A172 (cell line): Measurements from ENCODE around the gene CNKSR1. TPM values are rescaled to one million over a fixed set of nuclear protein-coding genes. Genes with fewer than 3 reads are reported as not detected.
A peak's percentile ranks its signal among the peaks of the same experiment; 100 is the strongest.

Experiments used
- DNase-seq: peaks from one replicate; pipeline ENCODE4 v3.0.0-alpha.2; 2015; ENCODE audit warnings: low spot score
- total RNA-seq: library from RNA; depleted of rRNA; stranded (reverse); fragments of >200 nt; shearing (Covaris generic); gene quantifications from 2 replicates; pipeline ENCODE4 v1.2.3, GENCODE V29; 2014

The CNKSR1 gene
- total RNA-seq, 1 experiment from 2014 or later = not detected

DNA sequence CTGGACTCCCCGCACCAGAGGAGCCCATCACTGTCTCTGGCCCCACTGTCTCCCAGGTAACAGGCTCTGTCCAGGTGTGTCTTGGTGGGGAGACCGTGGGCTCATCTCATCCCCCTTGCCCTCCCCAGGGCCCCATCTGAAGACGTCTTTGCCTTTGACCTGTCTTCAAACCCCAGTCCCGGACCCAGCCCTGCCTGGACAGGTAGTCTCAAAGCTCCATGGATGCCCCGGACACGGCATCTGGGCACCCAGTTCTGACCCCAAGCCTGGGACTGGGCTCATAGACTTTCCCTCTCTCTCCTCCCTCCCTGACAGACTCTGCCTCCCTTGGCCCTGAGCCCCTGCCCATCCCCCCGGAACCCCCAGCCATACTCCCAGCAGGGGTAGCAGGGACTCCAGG is 6.8 kb downstream of the CNKSR1 start:
- DNase-seq = no peak

DNA sequence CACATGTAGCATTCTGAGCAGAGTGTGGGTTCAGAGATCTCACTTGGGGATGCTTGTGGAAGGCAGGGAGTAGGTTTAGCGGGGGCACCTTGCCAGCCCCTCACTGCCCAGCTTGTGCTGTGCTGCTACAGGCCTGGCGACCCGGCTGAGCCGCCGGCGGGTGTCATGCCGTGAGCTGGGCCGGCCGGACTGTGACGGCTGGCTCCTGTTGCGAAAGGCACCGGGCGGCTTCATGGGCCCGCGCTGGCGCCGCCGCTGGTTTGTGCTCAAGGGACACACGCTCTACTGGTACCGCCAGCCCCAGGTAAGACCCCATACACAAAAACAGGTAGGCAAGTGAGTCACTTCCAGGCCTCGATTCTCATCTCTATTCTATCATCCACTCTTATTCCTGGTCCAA is 7.6 kb downstream of the CNKSR1 start:
- DNase-seq = no peak

DNA sequence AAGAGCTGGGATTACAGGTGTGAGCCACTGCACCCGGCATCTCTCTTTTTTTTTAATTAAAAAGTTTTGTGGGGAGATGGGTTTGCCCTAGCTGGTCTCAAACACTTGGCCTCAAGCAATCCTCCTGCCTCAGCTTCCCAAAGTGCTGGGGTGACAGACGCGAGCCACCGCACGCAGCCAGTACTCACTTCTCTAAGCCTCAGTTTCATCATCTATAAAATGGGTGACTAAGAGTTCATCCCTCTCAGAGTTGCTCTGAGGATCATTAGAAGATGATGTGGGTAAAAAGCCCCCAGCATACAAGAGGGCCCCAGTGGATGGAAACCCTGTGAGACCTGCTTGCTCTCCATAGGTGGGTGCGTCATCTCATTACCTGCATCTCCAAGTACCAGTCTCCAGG is 10.6 kb downstream of the CNKSR1 start:
- no peak for DNase-seq

DNA sequence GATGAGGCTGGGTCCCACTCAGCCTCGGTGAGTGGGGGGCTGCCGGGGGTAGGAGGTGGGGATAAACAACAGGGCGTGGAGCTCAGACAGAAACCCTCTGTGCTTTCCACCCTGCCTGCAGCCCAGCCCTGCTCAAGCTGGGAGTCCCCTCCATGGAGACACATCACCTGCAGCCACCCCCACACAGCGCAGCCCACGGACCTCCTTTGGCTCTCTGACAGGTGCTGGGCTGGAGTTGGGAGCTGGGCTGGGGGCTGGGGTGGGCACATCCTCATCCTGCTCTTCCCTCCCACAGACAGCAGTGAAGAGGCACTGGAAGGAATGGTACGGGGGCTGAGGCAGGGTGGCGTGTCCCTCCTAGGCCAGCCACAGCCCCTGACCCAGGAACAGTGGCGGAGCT is 11.2 kb downstream of the CNKSR1 start:
- no peak for DNase-seq

DNA sequence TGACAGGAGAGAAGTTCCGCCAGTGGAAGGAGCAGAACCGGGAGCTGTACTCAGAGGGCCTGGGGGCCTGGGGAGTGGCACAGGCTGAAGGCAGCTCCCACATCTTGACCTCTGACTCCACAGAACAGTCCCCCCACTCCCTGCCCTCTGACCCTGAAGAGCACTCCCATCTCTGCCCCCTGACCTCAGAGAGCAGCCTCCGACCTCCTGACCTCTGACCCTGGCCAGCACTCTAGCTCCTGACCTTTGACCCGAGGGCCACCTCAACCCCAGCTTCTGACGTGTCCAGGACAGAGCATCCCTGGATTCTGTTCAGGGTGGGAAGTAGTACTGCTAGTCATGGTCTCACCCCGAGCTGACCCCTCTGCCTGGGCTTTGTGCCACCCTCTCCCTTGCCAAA is 12.0 kb downstream of the CNKSR1 start:
- no peak for DNase-seq

DNA sequence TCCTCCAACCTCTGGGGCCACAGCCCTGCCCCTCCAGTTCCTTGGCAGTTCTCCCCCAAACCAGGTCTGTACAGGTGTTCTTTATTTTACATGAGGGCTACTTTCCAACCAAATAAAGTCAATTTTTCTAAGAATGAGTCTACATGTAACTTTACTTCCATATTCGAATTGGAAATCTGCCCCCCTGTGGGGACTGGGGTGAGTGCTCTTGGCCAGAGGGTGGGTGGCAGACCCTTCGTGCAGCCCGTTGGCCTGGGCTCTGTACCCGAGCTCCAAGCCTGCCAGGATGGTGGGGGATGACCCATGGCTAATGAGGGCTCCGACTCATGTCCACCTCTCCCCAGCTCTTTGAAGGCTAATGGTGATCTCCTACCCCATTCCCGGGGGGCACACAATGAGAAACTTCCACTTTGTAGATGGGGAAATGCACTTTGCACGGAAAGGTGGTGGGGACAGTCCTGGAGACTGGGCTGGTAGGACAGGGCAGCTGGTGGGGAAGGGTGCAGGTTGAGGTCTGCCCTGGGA is 12.5 kb downstream of the CNKSR1 start:
- no peak for DNase-seq

DNA sequence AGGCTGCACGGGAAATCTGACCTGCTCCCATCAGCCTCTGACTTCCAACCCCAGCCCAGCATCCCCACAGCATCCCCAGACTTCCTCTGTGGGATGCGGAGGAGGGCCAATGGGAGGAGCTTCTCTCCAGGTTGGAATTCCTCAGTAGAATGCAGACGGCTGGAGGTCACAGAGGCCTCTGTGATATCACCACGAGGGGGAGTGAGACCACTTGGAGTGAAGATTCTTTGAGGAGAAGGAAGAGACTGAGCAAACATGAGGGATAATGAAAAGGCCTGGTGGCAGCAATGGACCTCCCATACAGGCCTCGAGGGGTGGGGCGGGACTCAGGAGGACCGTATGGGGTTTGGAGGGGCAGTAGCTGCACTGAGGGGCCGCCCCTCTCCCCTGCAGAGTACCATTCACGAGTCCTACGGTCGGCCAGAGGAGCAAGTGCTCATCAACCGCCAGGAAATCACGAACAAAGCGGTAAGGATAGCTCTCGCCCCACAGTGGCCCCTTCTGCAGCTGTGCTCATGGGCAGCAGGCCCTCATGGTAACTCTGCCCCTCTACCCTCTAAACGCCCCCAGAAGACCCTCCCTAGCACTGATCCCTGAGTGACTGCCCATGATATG is 13.2 kb downstream of the CNKSR1 start, which contains the start of gene CATSPER4:
Gene CATSPER4 (plus strand): TSS at position 230 of the 615 bp plus-strand sequence. CDS start 26 bp downstream, at position 256.
- peak; percentile 6 for DNase-seq

DNA sequence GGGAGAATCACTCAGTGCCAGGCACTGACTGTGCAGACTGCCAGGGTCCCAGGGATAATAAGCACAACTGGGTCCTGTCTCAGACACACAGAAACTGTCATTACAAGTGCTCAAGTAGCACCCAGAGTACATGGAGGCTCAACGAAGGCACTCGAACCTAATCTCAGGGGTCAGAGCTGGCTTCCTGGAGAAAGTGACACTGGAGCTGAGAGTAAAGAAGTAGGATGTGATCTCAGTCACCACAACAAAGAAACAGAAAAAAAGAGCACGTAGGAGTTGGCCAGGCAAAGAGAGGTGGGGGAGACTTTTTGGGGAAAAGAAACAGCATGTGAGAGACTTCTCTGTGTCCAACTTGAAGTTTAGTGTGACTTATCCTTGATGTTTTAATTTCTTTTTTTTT is 14.4 kb downstream of the CNKSR1 start:
- no peak for DNase-seq

DNA sequence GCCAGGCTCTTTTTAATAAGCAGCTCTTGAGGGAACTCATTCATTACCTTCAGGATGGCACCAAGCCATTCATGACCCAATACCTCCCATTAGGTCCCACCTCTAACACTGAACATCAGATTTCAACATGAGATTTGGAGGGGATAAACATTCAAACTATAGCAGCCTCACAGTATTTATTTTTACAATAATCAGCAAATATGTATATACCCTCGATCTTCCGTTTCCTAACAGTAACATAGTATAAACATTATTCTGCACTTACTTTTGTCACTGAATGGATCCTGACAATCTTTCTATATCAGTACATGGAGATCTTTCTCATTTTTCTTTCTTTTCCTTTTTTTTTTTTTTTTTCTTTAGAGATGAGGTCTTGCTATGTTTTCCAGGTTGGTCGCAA is 18.5 kb downstream of the CNKSR1 start:
- no peak for DNase-seq

DNA sequence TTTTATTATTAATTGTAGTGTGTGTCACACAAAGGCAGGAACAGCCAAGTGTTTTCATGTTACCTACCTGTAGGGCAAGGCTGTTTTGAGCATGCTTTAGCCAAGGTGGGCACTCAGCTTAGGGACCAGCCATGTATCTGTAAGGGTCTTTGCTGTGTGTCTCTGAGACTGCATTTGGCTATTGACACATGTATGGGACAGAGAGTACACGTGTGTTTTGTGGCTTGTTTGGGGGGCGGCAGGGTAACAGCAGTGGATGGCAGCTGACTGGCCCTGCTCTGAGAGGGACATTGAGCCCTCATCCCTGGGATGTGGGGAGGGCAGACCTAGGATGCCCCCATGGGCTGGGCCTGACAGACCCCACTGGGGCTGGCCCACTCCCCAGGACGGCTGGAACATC is 20.0 kb downstream of the CNKSR1 start:
- no peak for DNase-seq

DNA sequence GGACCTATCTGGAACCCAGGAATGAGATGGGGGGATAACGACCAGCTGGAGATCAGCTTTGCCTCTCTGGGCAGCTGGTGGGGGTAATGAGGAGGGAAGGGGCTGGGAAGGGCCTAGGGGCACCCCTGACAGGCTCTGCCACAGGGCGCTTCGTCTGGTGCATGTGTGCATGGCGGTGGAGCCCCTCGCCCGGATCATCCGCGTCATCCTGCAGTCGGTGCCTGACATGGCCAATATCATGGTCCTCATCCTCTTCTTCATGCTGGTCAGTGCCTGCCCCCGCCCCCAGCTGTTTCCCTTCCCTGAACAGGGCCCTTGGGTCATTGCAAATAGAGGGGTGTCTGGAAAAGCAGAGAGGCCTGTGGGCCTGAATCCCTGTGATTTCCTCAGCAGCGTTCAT is 20.5 kb downstream of the CNKSR1 start:
- no peak for DNase-seq

DNA sequence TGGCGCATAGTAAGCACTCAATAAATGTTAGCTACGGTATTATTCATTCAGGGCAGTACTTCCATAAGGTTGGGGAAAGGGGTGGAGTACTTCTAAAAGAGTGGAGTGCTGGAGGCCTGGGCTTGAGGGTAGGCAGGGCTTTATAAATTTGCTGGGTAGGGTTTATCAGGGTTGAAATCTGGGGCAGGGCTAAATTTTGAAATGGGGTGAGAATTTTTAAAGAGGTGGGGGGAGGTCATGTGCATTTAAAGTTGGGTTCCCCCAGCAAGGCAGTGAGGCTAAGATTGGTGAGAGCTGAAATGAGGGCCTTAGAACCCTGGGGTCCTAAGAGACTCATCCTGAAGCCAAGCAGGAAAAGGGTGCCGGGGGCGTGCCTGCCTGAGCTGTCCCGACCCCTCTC is 23.1 kb downstream of the CNKSR1 start:
- DNase-seq = no peak

DNA sequence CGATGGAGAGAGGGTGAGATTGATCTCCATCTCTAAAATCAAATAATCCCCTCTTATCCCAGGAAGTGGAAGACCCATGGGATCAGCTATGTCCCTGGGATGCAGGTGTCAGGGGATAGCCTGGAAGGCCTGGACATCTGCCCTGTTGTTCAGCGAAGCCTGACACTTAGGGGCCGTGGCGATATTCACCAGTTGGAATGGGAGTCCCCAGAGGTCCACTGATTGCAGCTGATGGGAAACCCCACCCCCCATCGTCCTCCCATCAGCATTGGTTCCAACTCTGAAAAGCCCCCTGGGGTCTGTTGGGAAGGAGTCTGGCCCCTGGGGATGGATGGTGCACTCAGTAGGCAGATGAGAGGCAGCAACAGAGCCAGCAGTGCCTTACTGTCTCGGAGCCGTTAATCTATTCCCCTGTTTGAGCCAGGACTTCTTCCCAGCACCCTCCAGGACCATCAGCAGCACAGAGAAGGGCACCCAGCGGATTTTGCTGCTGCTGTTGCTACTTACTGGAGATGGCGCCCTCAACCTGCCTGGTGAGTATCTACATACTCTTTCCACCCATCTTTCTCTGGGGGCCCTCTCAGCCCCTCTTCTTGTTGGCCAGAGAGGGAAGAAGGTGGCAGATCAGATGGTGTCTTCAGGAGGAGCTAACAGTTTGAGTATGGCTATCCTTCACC is 26.5 kb downstream of the CNKSR1 start:
- no peak for DNase-seq

DNA sequence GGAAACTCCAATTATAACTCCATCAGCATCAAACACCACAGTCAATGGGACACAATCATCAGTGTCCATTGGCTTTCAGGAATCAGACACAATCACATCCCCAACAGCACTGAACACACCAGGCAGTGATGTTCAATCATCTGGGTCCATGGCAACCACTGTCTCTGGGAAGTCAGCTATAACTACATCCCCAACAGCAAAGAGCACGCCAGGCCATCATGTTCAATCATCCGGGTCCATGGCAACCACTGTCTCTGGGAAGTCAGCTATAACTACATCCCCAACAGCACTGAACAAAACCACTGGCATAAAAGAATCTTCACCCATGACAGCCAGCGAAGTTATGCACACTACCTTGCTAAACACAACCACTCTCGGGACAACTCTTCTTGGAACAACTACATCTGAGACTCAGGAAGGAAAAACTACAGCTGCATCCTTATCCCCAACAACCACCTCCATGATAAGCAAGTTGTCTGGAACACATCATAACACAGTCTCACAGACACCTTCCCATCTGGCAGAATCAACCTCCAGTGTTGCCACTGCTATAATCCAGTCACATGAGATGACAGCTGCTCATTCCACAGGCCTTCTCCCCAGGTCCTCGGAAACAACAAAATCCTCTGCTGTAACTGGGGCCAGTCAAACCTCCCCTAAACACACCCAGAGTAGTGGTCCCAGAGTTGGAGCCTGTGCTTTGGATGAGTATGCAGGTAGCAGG is 33.0 kb downstream of the CNKSR1 start:
- DNase-seq = no peak

DNA sequence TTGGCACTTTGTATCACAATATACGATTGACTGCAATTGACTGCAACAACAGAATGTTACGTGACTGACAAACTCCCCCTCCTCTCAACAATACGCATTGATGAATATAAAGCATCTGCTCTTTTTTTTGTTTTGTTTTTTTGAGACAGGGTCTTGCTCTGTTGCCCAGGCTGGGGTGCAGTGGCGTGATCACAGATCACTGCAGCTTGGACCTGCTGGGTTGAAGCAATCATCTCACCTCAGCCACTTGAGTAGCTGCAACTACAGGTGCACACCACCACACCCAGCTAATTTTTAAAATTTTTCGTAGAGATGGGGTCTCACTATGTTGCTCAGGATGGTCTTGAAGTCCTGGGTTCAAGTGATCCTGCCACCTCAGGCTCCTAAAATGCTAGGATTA is 35.4 kb downstream of the CNKSR1 start:
- DNase-seq = no peak

DNA sequence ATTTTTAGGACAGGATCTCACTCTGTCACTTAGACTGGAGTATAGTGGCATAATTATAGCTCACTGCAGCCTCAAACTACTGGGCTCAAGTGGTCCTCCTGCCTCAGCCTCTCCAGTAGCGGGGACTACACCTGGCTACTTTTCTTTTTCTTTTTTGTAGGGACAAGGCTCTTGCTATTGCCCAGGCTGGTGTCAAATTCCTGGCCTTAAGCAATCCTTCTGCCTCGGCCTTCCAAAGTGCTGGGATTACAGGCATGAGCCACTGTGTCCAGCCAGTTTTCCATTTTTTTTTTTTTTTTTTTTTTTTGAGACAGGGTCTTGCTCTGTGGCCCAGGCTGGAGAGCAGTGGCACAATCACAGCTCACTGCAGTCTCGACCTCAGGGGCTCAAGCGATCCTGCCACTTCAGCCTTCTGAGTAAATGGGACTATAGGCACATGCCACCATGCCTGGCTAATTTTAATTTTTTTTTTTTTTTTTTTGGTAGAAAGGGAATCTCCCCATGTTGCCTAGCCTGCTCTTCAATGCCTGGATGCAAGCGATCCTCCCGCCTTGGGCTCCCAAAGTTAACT is 36.1 kb downstream of the CNKSR1 start:
- no peak for DNase-seq

DNA sequence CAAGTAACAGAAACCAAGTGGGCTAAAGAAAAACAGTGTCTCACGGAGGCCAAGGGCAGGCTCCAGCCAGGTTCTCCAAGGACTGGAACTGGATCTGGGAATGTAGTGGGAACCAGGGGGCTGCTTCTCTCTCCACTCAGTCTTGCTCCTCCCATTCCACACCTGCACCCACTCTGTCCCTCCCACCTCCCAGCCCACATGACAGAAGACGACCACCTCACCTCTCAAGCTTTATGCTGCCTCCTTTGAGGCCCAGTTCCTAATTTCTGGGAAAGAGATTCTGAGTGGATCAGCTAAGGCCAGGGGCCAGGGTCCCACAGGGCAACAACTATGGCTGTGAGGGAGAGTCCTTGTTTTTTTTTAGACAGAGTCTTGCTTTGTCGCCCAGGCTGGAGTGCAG is 38.0 kb downstream of the CNKSR1 start:
- no peak for DNase-seq

DNA sequence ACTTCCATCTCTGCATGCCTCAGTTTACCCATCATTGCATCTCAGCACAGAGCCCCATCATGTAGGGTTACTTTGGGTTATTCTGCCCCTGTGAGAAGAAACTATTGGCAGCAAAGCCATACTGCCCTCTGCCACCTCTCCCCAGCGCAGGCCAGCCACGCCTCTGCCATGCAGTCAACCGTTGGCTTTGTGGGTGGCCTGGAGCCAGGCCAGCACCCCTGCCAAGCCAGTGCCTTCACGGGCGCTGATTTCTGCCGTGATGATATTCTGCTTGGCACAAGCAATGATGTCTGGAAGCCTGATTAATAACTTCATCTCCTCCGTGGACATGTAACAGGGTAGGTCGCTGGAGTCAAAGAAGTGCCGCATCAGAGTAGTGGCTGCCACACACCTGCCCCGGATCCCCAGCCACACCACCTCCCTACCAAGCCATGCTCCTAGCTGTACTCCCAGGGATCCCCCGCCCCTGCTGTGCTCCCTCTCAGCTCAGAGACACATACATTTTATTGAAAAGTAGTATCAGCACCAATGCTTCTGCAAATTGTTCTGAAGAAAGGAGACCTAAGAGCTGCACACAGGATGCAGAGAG is 41.7 kb downstream of the CNKSR1 start:
- DNase-seq = peak; percentile 21

DNA sequence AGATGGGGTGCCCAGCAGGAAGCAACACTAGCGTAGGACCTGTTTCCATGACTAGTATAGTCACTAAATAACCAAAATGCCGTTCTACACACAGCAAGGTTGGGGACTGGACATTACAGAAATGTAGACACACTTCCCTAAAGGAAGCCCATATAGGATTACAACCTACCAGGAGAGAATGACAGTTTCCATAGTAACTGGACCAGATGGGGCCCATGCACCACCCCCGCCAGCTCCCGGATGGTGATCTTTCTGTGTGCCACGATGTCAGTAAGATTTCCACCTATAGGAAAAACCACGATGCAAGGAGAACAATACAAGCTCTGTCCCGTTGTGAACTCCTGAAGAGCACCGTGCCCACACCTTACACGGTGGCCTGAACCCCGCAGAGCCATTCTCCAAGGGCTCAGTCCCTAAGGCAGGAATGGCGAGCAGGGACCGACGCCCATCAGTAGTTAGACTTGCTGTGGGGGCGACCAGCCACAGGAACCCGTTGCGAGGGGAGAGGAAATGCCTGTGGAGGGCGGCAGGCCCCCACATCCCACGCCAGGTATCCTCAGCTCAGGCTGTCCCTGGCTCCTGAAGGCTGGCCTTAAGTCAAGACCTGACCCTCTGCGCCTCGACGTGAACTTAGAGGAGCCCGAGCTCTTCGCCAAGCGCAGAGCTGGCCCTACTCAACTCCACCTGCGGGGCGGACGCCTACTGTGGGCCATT is 43.1 kb downstream of the CNKSR1 start:
- no peak for DNase-seq

DNA sequence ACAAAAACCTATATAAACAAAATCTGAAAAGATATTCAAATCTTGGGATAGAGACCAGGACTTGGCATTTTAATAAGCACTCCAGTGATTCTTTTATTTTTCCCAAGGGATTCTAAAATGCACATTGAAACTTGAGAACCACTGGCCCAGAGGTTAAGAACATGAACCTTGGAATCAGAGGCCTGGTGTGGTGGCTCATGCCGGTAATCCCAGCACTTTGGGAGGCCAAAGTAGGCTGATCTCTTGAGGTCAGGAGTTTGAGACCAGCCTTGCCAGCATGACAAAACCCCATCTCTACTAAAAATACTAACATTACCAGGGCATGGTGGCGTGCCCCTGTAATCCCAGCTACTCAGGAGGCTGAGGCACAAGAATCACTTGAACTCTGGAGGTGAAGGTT is 43.8 kb downstream of the CNKSR1 start:
- DNase-seq = no peak

DNA sequence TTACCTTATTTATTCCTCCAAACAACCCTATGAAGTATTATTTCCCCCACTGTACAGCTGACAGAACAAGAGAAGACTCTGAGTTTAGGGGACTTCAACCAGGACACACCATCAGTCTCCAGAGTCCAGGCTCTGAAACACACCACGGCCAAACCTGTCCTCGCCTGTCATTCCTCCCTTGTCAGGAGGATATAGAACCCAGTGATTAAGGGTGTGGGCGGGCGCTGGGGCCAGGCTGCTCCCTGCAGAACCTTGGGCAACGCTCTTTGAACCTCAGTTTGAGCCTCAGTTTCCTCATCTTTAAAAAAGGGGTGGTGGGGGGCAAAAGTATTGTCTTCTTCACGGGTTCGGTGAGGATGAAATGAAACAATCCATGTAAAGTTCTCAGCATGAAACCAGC is 47.3 kb downstream of the CNKSR1 start:
- no peak for DNase-seq
